CD14-positive monocyte (primary cell): ENCODE data around the gene MACROD2. TPM values are rescaled to one million over a fixed set of nuclear protein-coding genes. Genes with fewer than 3 reads are reported as not detected.

Experiments used
- DNase-seq, 3 donors: peaks; one replicate each; pipeline ENCODE4 v3.0.0-alpha.2; 2011 to 2022
- H2AFZ ChIP-seq: 2 replicates; pipeline ENCODE4 v1.6.0; 2012; ENCODE audit warnings: mild to moderate bottlenecking, low read depth, low read length, inconsistent platforms; ENCODE audit not compliant: insufficient read depth, poor library complexity, severe bottlenecking
- H3K27ac ChIP-seq, 2 donors: 1 replicate in 1 of 2; 2 replicates in 1 of 2; pipeline ENCODE4 v1.5.1; 2012 to 2013; ENCODE audit warnings: low read length in 2 of 2, control low read depth in 1 of 2, inconsistent platforms in 1 of 2, low read depth in 1 of 2, mild to moderate bottlenecking in 1 of 2
- H3K27me3 ChIP-seq, 2 donors: one replicate each; pipeline versions ENCODE4 v1.6.0 to v1.6.1; 2011 to 2013; ENCODE audit warnings: low read length in 2 of 2; ENCODE audit not compliant: control insufficient read depth in 2 of 2, insufficient read depth in 2 of 2
- H3K36me3 ChIP-seq, 2 donors: replicated peaks in 1 of 2; 1 replicate in 1 of 2; 2 replicates in 1 of 2; pipeline versions ENCODE4 v1.5.1 to v1.6.1; 2012 to 2013; ENCODE audit warnings: low read length in 2 of 2, control low read depth in 1 of 2, inconsistent platforms in 1 of 2, mild to moderate bottlenecking in 1 of 2; ENCODE audit not compliant: insufficient read depth in 2 of 2, control insufficient read depth in 1 of 2
- H3K4me1 ChIP-seq, 2 donors: 1 replicate in 1 of 2; 2 replicates in 1 of 2; pipeline versions ENCODE4 v1.5.1 to v1.6.1; 2012 to 2013; ENCODE audit warnings: low read length in 2 of 2, control low read depth in 1 of 2, inconsistent platforms in 1 of 2, mild to moderate bottlenecking in 1 of 2, moderate library complexity in 1 of 2; ENCODE audit not compliant: insufficient read depth in 2 of 2, control insufficient read depth in 1 of 2
- H3K4me2 ChIP-seq: replicated peaks from 2 replicates; pipeline ENCODE3; 2012; ENCODE audit warnings: low read length, moderate library complexity, mild to moderate bottlenecking; ENCODE audit not compliant: poor library complexity, severe bottlenecking; ENCODE audit errors: extremely low read depth
- H3K4me3 ChIP-seq, 3 experiments: fragments of 200-600 bp in 1 of 3; sonication (generic) in 1 of 3; replicated peaks in 1 of 3; 1 replicate in 2 of 3; 2 replicates in 1 of 3; pipeline ENCODE4 v1.5.1; 2011 to 2013; ENCODE audit warnings: low read length in 3 of 3, mild to moderate bottlenecking in 3 of 3, control low read depth in 2 of 3, low read depth in 2 of 3, inconsistent platforms in 1 of 3, moderate library complexity in 1 of 3
- H3K79me2 ChIP-seq: 2 replicates; pipeline ENCODE4 v1.6.0; 2012; ENCODE audit warnings: mild to moderate bottlenecking, control low read depth, inconsistent platforms, low read length, moderate library complexity; ENCODE audit not compliant: insufficient read depth
- H3K9ac ChIP-seq: 2 replicates; pipeline ENCODE4 v1.6.0; 2017; ENCODE audit warnings: low read length, mild to moderate bottlenecking; ENCODE audit not compliant: insufficient read depth, poor library complexity, severe bottlenecking
- H3K9me3 ChIP-seq, 2 donors: replicated peaks in 1 of 2; 1 replicate in 1 of 2; 2 replicates in 1 of 2; pipeline versions ENCODE4 v1.5.1 to v1.6.1; 2012 to 2013; ENCODE audit warnings: low read length in 2 of 2, control low read depth in 1 of 2; ENCODE audit not compliant: control insufficient read depth in 1 of 2, insufficient read depth in 1 of 2
- H4K20me1 ChIP-seq: 2 replicates; pipeline ENCODE4 v1.6.0; 2012; ENCODE audit warnings: mild to moderate bottlenecking, low read length, control low read depth, moderate library complexity; ENCODE audit not compliant: insufficient read depth
- H3K27ac Mint-ChIP-seq, 7 donors: one replicate each; pipeline ENCODE4 v1.8.0; 2020; ENCODE audit warnings: mild to moderate bottlenecking in 7 of 7, mixed read lengths in 7 of 7, moderate library complexity in 6 of 7, inconsistent platforms in 2 of 7
- H3K27me3 Mint-ChIP-seq, 3 donors: one replicate each; pipeline ENCODE4 v1.8.0; 2021 to 2022; ENCODE audit warnings: low read depth in 3 of 3, mild to moderate bottlenecking in 3 of 3, mixed read lengths in 3 of 3, moderate library complexity in 3 of 3, inconsistent platforms in 1 of 3
- H3K36me3 Mint-ChIP-seq, 2 donors: one replicate each; pipeline ENCODE4 v1.8.0; 2020; ENCODE audit warnings: mixed read lengths in 2 of 2, inconsistent platforms in 1 of 2, mild to moderate bottlenecking in 1 of 2
- H3K4me1 Mint-ChIP-seq: one replicate; pipeline ENCODE4 v1.8.0; 2020; ENCODE audit warnings: mild to moderate bottlenecking, mixed read lengths
- H3K4me3 Mint-ChIP-seq, 2 donors: one replicate each; pipeline ENCODE4 v1.8.0; 2020; ENCODE audit warnings: mild to moderate bottlenecking in 2 of 2, mixed read lengths in 2 of 2, moderate library complexity in 1 of 2
- H3K9me3 Mint-ChIP-seq, 7 donors: one replicate each; pipeline ENCODE4 v1.8.0; 2020 to 2022; ENCODE audit warnings: mixed read lengths in 7 of 7, mild to moderate bottlenecking in 6 of 7, moderate library complexity in 6 of 7, inconsistent platforms in 2 of 7
- CTCF ChIP-seq: fragments of 200-600 bp; IDR thresholded peaks from one replicate; pipeline ENCODE4 v1.8.0; 2022; ENCODE audit warnings: antibody characterized with exemption, mild to moderate bottlenecking
- WGBS: methylation state at CpG from one replicate; pipeline ENCODE4 v1.1.5; 2013; ENCODE audit warnings: missing lambda C conversion rate; ENCODE audit not compliant: insufficient coverage; 5-methylcytosine and 5-hydroxymethylcytosine counted together
- intact Hi-C, 2 donors: fragments of 100-400 bp; cut with micrococcal nuclease; formaldehyde crosslinking; loops; one replicate each; pipeline versions ENCODE4 v1.15.0 to v1.15.1; 2023
- polyA plus RNA-seq, 3 donors: library from polyadenylated mRNA; depleted of rRNA in 1 of 3; unstranded in 2 of 3; stranded (reverse) in 1 of 3; fragments of 300-500 nt in 2 of 3; fragments of >200 nt in 1 of 3; fragmentation: Illumina TruSeq in 2 of 3; gene quantifications; 1 replicate in 2 of 3; 2 replicates in 1 of 3; pipeline ENCODE4 v1.2.3, GENCODE V29; 2012 to 2021

Gene MACROD2
- polyA plus RNA-seq, 3 donors, result 0.23 TPM; not detected in 2

DNA sequence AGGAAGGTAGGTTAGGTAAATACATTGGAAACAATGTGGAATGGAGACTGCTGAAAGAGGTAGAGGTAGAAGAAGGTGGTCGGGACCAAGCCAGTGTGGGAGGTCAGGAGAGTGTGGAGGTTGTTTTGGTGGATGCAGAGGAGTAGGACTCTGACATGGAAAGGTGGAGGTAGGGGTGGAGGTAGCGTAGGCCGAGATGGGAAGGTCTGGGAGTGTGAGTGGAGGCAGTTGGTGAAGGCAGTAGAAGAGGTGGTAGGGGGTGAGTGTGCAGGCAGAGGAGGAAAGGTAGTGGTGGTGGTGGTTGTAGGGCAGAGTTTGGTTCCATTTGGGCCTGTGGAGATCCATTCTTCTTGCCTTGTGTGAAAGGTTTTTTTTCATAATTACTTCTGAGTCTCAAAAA is 941.7 kb downstream of the MACROD2 start:
- no peak overlapping the region for H3K4me3 Mint-ChIP-seq
- WGBS, result 88% methylated on average over 3 of the region's 3 CpGs
- Histone ChIP-seq H3K27ac (no peak overlapping the region), H3K4me3 (no peak overlapping the region), H3K9ac (no peak overlapping the region), H3K4me1 (no peaks in the 10 kb centered on the region), H3K9me3 (peaks cover 4 to 6% of the 10 kb centered on the region in 2 donors), H3K79me2 (no peaks in the 10 kb centered on the region), H3K4me2 (no peak overlapping the region), H3K27me3 (no peaks in the 10 kb centered on the region), H3K36me3 (no peaks in the 10 kb centered on the region), H4K20me1 (no peaks in the 10 kb centered on the region), H2AFZ (no peak overlapping the region)
- DNase-seq, result no peak
- no peak for TF ChIP-seq CTCF
- H3K36me3 Mint-ChIP-seq, result no peaks in the 10 kb centered on the region
- no peak overlapping the region for H3K27ac Mint-ChIP-seq
- H3K9me3 Mint-ChIP-seq, result peaks cover 3 to 15% (median 6%) of the 10 kb centered on the region in 7 donors
- H3K4me1 Mint-ChIP-seq, result no peaks in the 10 kb centered on the region
- intact Hi-C loops, result no loop called here
- peaks cover 0 to 3% (median 0%) of the 10 kb centered on the region in 3 donors for H3K27me3 Mint-ChIP-seq

- H3K9me3 Mint-ChIP-seq, result peaks cover 3 to 13% (median 6%) of the 10 kb centered on the region in 7 donors
- no peak overlapping the region for H3K4me3 ChIP-seq
- no peaks in the 10 kb centered on the region for H4K20me1 ChIP-seq
- no peak for DNase-seq
- WGBS, result no CpG with 5 or more reads among the region's 2 CpGs
- no peaks in the 10 kb centered on the region for H3K4me1 ChIP-seq
- no peaks in the 10 kb centered on the region for H3K27me3 ChIP-seq
- peaks cover 0 to 2% (median 0%) of the 10 kb centered on the region in 3 donors for H3K27me3 Mint-ChIP-seq
- intact Hi-C loops, result no loop called here
- H3K9me3 ChIP-seq, result peaks cover 4% of the 10 kb centered on the region in 2 donors
- H3K79me2 ChIP-seq, result no peaks in the 10 kb centered on the region
- H3K36me3 ChIP-seq, result no peaks in the 10 kb centered on the region
- no peak overlapping the region for H3K27ac Mint-ChIP-seq
- H3K4me2 ChIP-seq, result no peak overlapping the region
- no peak overlapping the region for H3K9ac ChIP-seq
- H3K36me3 Mint-ChIP-seq, result no peaks in the 10 kb centered on the region
- H3K4me1 Mint-ChIP-seq, result no peaks in the 10 kb centered on the region
- H2AFZ ChIP-seq, result no peak overlapping the region
- no peak overlapping the region for H3K27ac ChIP-seq
- no peak for TF ChIP-seq CTCF
- H3K4me3 Mint-ChIP-seq, result no peak overlapping the region
Measured at GRCh38 chr20:14937846-14938245, 942.5 kb downstream of the MACROD2 start.
